Panc1 (cell line): ENCODE data around the gene CROCC. TPM values are rescaled to one million over a fixed set of nuclear protein-coding genes. Genes with fewer than 3 reads are reported as not detected.
"Not testable (repeated sequence)": the region's sequence is repeated elsewhere in the genome, so short reads cannot be mapped to it uniquely, and the experiment has no call there.

Source experiments
- ATAC-seq: fragments of 200-7000 bp; cut with Tn5 transposase; 2 replicates; pipeline ENCODE4 v1.9.1; 2020; ENCODE audit warnings: mild to moderate bottlenecking, moderate library complexity
- BruUV-seq: library from RNA; stranded (reverse); fragments of 400-500 nt; replicated peaks from 2 replicates; lab custom pipeline; 2021; lab: Mats Ljungman, UMichigan
- CTCF ChIA-PET: fragments of 300-600 bp; sonication (Branson Sonifier 250); formaldehyde crosslinking; loops from one replicate; lab custom pipeline; 2022; ENCODE audit warnings: antibody characterized with exemption; lab: Charles Lee
- POLR2A ChIA-PET: fragments of 300-600 bp; sonication (Branson Sonifier 250); formaldehyde crosslinking; loops from one replicate; lab custom pipeline; 2022; ENCODE audit warnings: antibody characterized with exemption; lab: Charles Lee
- DNase-seq: peaks from one replicate; pipeline ENCODE4 v3.0.0-alpha.2; 2010; ENCODE audit warnings: low read depth, low spot score
- H3K27ac ChIP-seq: 2 replicates; pipeline ENCODE4 v1.5.1; 2011; ENCODE audit warnings: mild to moderate bottlenecking, low read length, inconsistent platforms
- H3K27me3 ChIP-seq: fragments of 200-500 bp; sonication (Bioruptor generic); 2 replicates; pipeline ENCODE4 v1.6.0; 2014; ENCODE audit warnings: low read length, inconsistent platforms; ENCODE audit not compliant: control insufficient read depth, insufficient read depth
- H3K36me3 ChIP-seq: fragments of 200-500 bp; sonication (Bioruptor generic); 2 replicates; pipeline ENCODE4 v1.5.1; 2014; ENCODE audit warnings: inconsistent platforms, mild to moderate bottlenecking, low read length, moderate library complexity; ENCODE audit not compliant: control insufficient read depth, insufficient read depth
- H3K4me1 ChIP-seq: 2 replicates; pipeline ENCODE4 v1.5.1; 2011; ENCODE audit warnings: inconsistent platforms, mild to moderate bottlenecking, low read length, moderate library complexity; ENCODE audit not compliant: control insufficient read depth, insufficient read depth
- H3K4me3 ChIP-seq, 2 experiments: 2 replicates each; pipeline ENCODE4 v1.5.1; 2011 to 2012; ENCODE audit warnings: low read depth in 2 of 2, low read length in 2 of 2, mild to moderate bottlenecking in 2 of 2, inconsistent platforms in 1 of 2, moderate library complexity in 1 of 2
- H3K9me3 ChIP-seq: fragments of 200-500 bp; sonication (Bioruptor generic); 2 replicates; pipeline ENCODE4 v1.5.1; 2014; ENCODE audit warnings: low read depth, mild to moderate bottlenecking, inconsistent platforms, low read length, moderate library complexity; ENCODE audit not compliant: control insufficient read depth, insufficient read depth
- CTCF ChIP-seq: fragments of 450-650 bp; IDR thresholded peaks from 2 replicates; pipeline ENCODE4 v1.5.1; 2017; ENCODE audit warnings: mild to moderate bottlenecking
- POLR2AphosphoS5 ChIP-seq: IDR thresholded peaks from 2 replicates; pipeline ENCODE4 v1.6.1; 2012; ENCODE audit warnings: mild to moderate bottlenecking, low read depth, low read length, moderate library complexity
- REST ChIP-seq, 2 experiments: IDR thresholded peaks; 2 replicates each; pipeline ENCODE4 v1.6.1; 2011 to 2012; ENCODE audit warnings: low read depth in 2 of 2, control low read depth in 1 of 2, low read length in 1 of 2, mild to moderate bottlenecking in 1 of 2, moderate library complexity in 1 of 2; ENCODE audit not compliant: insufficient read depth in 1 of 2
- TCF7L2 ChIP-seq: IDR thresholded peaks from 2 replicates; pipeline ENCODE4 v1.6.1; 2011; ENCODE audit warnings: mild to moderate bottlenecking, low read depth, low read length, inconsistent platforms
- in situ Hi-C: cut with HindIII; loops from 2 replicates; pipeline ENCODE4 v1.10.0; 2016; ENCODE audit warnings: low sequenced_read_pairs, low pct_unique_long_range_greater_than_20kb
- intact Hi-C: fragments of 100-400 bp; cut with micrococcal nuclease; formaldehyde crosslinking; loops from one replicate; pipeline ENCODE4 v1.10.0; 2022; ENCODE audit not compliant: unreplicated experiment
- total RNA-seq: library from RNA; stranded (reverse); gene quantifications from one replicate; pipeline ENCODE4 v1.2.1, GENCODE V29; 2021; ENCODE audit not compliant: unreplicated experiment

Gene CROCC
- total RNA-seq, 1 experiment from 2014 or later: 13.6 TPM

- H3K36me3 ChIP-seq, ATAC-seq, POLR2A ChIA-PET, H3K9me3 ChIP-seq, H3K27me3 ChIP-seq, in situ Hi-C loops, DNase-seq, H3K4me1 ChIP-seq, intact Hi-C loops, BruUV-seq, CTCF ChIA-PET, H3K4me3 ChIP-seq, H3K27ac ChIP-seq: not testable (repeated sequence)
- TF ChIP-seq CTCF: peak; percentile 62
Observed at GRCh38 chr1:16911851-16912721, 9.6 kb upstream of the CROCC start.

GRCh38 chr1:16912742-16913141, 9.0 kb upstream of the CROCC start:
- H3K4me3 ChIP-seq, ATAC-seq, POLR2A ChIA-PET, H3K9me3 ChIP-seq, H3K27me3 ChIP-seq, intact Hi-C loops, CTCF ChIA-PET, DNase-seq, H3K36me3 ChIP-seq, H3K27ac ChIP-seq, BruUV-seq, in situ Hi-C loops, H3K4me1 ChIP-seq: not testable (repeated sequence)

- Histone ChIP-seq H3K4me3 (peak overlapping the region; percentile 73 to 79), H3K27me3 (no peaks in the 10 kb centered on the region), H3K36me3 (no peaks in the 10 kb centered on the region), H3K4me1 (no peaks in the 10 kb centered on the region), H3K9me3 (no peaks in the 10 kb centered on the region), H3K27ac (peak overlapping the region; percentile 81)
- DNase-seq: no peak
- CTCF ChIA-PET: no interaction called here
- in situ Hi-C loops (no loop called here), intact Hi-C loops (no loop called here)
- no TSS peak for BruUV-seq
- no peak for ATAC-seq
- TF ChIP-seq TCF7L2 (no peak), REST (IDR thresholded peaks at IDR 0.05; ENCODE audit: insufficient read depth in 1 of 2, low read depth in 2 of 2, low read length in 1 of 2) (no peak), CTCF (no peak), POLR2AphosphoS5 (no peak)
- POLR2A ChIA-PET: no interaction called here
Observed at GRCh38 chr1:16913181-16913832, 8.4 kb upstream of the CROCC start.
